NT2/D1 (cell line): ENCODE measurements around the gene OR51M1.

Experiments used
- DNase-seq: peaks from one replicate; pipeline ENCODE4 v3.0.0-alpha.2; 2011; ENCODE audit warnings: low read depth, low spot score
- H3K27me3 ChIP-seq: 2 replicates; pipeline ENCODE4 v1.6.0; 2011; ENCODE audit warnings: mild to moderate bottlenecking; ENCODE audit not compliant: insufficient read length, insufficient read depth
- H3K36me3 ChIP-seq: 2 replicates; pipeline ENCODE4 v1.6.1; 2011; ENCODE audit warnings: mild to moderate bottlenecking, low read length, mixed read lengths; ENCODE audit not compliant: insufficient read depth, insufficient read length
- H3K4me1 ChIP-seq: 2 replicates; pipeline ENCODE4 v1.5.1; 2011; ENCODE audit not compliant: insufficient read depth, insufficient read length
- H3K4me3 ChIP-seq: 2 replicates; pipeline ENCODE4 v1.5.1; 2011; ENCODE audit warnings: low read depth; ENCODE audit not compliant: insufficient read length
- H3K9ac ChIP-seq: 2 replicates; pipeline ENCODE4 v1.6.0; 2011; ENCODE audit warnings: low read depth; ENCODE audit not compliant: insufficient read length
- H3K9me3 ChIP-seq: 2 replicates; pipeline ENCODE4 v1.5.1; 2011; ENCODE audit warnings: mild to moderate bottlenecking, low read length; ENCODE audit not compliant: insufficient read depth
- SUZ12 ChIP-seq: IDR thresholded peaks from 2 replicates; pipeline ENCODE4 v1.6.1; 2011; ENCODE audit not compliant: insufficient read length, insufficient read depth; ENCODE audit errors: extremely low read depth
- YY1 ChIP-seq: IDR thresholded peaks from 2 replicates; pipeline ENCODE4 v1.6.1; 2011; ENCODE audit not compliant: insufficient read length, insufficient read depth
- ZNF274 ChIP-seq: IDR thresholded peaks from 2 replicates; pipeline ENCODE4 v1.6.1; 2011; ENCODE audit warnings: mild to moderate bottlenecking, low read depth, low read length

OR51M1 gene

GRCh38 chr11:5398936-5399335 lies 15.3 kb downstream of the OR51M1 start:
- no peak for TF ChIP-seq SUZ12
- no peak for TF ChIP-seq YY1
- TF ChIP-seq ZNF274 = no peak
- Histone ChIP-seq H3K36me3 (no peaks in the 10 kb centered on the region), H3K27me3 (no peaks in the 10 kb centered on the region), H3K9me3 (no peaks in the 10 kb centered on the region), H3K9ac (no peak overlapping the region), H3K4me1 (no peaks in the 10 kb centered on the region), H3K4me3 (no peak overlapping the region)
- DNase-seq = no peak

- Histone ChIP-seq H3K4me1 (no peaks in the 10 kb centered on the region), H3K9me3 (no peaks in the 10 kb centered on the region), H3K4me3 (no peak overlapping the region), H3K36me3 (no peaks in the 10 kb centered on the region), H3K9ac (no peak overlapping the region), H3K27me3 (no peaks in the 10 kb centered on the region)
- TF ChIP-seq ZNF274 = no peak
- no peak for TF ChIP-seq SUZ12
- TF ChIP-seq YY1 = no peak
- no peak for DNase-seq
Observed at GRCh38 chr11:5405173-5405572, 21.6 kb downstream of the OR51M1 start.

GRCh38 chr11:5420993-5421392 lies 37.4 kb downstream of the OR51M1 start:
- Histone ChIP-seq H3K9me3 (no peaks in the 10 kb centered on the region), H3K4me3 (no peak overlapping the region), H3K27me3 (no peaks in the 10 kb centered on the region), H3K4me1 (no peaks in the 10 kb centered on the region), H3K36me3 (no peaks in the 10 kb centered on the region), H3K9ac (no peak overlapping the region)
- DNase-seq = no peak
- TF ChIP-seq SUZ12 (no peak), YY1 (no peak), ZNF274 (no peak)

- no peak within 1 kb of the TSS for H3K4me3 ChIP-seq
- H3K9me3 ChIP-seq = no peaks in the 10 kb centered on the region
- TF ChIP-seq SUZ12 (no peak), YY1 (no peak), ZNF274 (no peak)
- H3K27me3 ChIP-seq = no peaks in the 10 kb centered on the region
- DNase-seq = no peak
- H3K4me1 ChIP-seq = no peaks in the 10 kb centered on the region
- H3K36me3 ChIP-seq = no peaks in the 10 kb centered on the region
- H3K9ac ChIP-seq = no peak within 1 kb of the TSS
Observed at GRCh38 chr11:5421811-5422210, 38.2 kb downstream of the OR51M1 start, which contains the start of gene OR51Q1. TSS of gene OR51Q1 (plus strand) at chr11:5422111. CDS start at chr11:5422201, 90 bp downstream.

GRCh38 chr11:5423131-5423530 lies 39.5 kb downstream of the OR51M1 start:
- TF ChIP-seq SUZ12 (no peak), ZNF274 (no peak), YY1 (no peak)
- no peaks in the 10 kb centered on the region for H3K36me3 ChIP-seq
- no peak overlapping the region for H3K9ac ChIP-seq
- no peak for DNase-seq
- H3K9me3 ChIP-seq = no peaks in the 10 kb centered on the region
- H3K4me3 ChIP-seq = no peak overlapping the region
- H3K4me1 ChIP-seq = no peaks in the 10 kb centered on the region
- H3K27me3 ChIP-seq = no peaks in the 10 kb centered on the region

GRCh38 chr11:5441414-5441813 lies 57.8 kb downstream of the OR51M1 start, which contains the start of gene OR51I1:
TSS of gene OR51I1 (minus strand) at chr11:5441514. CDS start at chr11:5441514, 0 bp downstream.
- Histone ChIP-seq H3K9me3 (no peaks in the 10 kb centered on the region), H3K9ac (no peak within 1 kb of the TSS), H3K4me1 (no peaks in the 10 kb centered on the region), H3K36me3 (no peaks in the 10 kb centered on the region), H3K27me3 (no peaks in the 10 kb centered on the region), H3K4me3 (no peak within 1 kb of the TSS)
- no peak for TF ChIP-seq SUZ12
- TF ChIP-seq YY1 = no peak
- TF ChIP-seq ZNF274 = no peak
- no peak for DNase-seq
